GM19395 (cell line): ENCODE measurements around the gene LRP1-AS.

Source experiments
- ATAC-seq: cut with Tn5 transposase; IDR thresholded peaks from one replicate; pipeline ENCODE4 v1.9.1; 2021; ENCODE audit warnings: mild to moderate bottlenecking, moderate library complexity; ENCODE audit not compliant: unreplicated experiment

Gene LRP1-AS

DNA sequence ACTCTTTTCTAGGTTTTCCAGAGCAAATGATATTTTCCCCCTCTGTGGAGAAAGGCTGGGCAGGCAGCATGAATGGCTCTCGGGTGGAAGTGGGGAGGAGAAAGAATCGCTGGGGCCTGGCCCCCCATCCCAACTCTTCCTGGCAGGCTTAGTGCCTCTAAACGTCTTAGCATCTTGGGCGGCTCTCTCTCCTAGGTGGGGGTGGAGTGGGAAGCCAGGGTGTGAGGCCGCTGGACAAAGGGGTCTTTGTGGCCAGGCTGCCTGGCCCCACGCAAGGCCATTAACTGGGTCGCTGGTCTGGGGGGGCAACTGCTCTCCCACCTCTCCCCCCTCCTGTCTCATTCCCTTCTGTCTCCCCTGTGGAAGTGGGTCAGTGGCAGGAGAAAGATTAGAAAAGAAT lies 4.7 kb downstream of the LRP1-AS start:
- no peak for ATAC-seq

DNA sequence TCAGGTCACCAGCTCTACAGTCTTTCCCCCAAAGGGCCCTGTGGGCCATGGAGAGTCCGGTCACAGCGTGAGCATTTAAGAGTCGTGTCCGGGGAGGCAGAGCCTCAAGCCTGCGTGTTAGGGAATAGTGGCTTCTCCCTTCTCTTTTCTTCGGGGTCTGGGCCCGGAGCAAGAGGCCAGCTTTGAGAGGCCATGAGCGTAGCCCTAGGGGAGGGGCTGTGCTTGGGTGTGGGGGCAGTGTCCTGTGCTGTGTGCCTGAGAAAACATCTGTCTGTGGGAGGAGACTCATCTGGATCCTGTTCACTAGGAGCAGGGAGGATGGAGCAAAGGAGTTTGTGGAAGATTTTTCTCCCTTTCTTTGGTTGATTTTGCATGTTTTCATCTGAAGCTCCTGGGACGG lies 5.3 kb downstream of the LRP1-AS start:
- no peak for ATAC-seq

DNA sequence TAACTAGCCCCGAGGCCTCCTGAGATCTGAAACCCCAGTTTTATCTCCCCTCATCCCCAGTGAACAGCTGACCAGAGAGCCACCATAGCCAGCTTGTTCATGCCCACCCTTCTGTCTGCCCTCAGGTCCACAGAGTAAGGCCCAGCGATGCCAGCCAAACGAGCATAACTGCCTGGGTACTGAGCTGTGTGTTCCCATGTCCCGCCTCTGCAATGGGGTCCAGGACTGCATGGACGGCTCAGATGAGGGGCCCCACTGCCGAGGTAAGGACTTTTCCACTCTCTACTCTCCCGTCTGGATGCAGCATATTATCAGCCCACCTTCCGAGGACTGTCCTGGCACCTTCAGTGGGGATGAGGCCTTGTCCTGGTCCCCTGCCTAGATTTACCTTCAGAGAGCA lies 6.2 kb downstream of the LRP1-AS start:
- ATAC-seq, result no peak

DNA sequence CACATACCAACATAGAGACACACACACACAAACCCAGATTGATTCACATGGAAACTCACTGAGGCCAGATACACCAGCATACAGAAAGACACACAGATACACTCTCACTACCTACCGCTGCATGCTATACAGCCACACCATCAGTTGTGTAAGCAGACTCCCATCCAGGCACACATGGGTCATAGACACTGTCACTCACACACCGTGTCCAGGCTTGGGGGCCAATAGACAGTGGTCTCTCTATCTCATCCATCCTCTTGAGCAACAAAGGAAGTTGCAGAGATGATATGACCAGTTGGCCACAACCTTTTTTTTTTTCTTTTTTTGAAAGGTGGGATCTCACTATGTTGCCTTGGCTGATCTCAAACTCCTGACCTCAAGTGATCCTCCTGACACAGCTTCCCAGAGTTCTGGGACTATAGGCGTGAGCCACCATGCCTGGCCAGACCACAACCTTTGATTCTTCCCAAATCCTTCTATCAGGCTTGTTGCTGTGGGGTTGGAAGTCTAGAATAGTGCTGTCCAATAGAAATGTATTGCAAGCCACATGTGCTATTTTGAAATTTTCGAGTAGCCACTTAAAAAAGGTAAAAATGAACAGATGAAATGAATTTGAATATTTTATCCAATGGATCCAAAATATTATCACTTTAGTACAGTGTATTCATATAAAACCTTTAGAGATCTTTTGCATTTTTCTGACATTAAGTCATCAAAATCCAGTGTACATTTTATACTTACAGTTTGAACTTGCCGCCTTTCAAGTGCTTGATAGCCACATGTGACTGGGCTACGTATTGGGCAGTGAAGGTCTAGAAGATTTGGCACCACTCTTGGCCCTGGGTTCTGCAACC lies 7.4 kb downstream of the LRP1-AS start:
- ATAC-seq, result no peak

DNA sequence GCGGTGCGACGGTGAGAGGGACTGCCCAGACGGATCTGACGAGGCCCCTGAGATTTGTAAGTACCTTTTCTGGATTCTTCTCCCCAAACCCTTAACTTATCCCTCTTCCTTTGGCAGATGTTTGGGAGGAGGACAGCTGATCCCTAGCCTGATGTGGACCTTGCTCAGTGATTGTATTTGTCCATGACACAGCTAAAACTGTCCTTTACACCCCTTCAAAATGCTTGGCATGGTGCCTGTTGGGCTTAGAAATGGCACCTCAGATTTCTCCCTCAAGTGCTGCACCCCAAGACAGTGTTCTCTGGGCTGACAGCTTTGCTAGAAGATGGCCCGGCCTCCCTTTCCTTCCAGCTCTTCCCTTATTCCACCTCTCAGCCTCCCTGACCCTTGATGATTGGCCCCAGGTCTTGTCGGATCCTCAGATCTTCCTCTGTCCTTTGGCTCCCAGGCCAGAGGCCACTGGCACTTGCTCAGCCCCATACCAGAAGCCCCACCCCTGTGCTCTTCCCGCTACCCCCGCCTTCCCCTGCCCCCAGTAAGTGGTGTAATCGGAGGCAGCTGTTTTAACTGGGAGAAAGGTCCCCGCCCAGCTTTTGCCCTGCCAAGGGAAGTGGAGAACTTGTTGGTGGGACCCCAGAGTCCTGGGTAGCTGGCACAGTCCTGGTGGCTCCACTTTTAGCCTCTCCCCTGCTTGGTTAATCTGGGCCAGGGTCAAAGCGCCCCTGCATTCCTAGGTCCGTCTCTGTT lies 8.7 kb downstream of the LRP1-AS start:
- ATAC-seq, result no peak

DNA sequence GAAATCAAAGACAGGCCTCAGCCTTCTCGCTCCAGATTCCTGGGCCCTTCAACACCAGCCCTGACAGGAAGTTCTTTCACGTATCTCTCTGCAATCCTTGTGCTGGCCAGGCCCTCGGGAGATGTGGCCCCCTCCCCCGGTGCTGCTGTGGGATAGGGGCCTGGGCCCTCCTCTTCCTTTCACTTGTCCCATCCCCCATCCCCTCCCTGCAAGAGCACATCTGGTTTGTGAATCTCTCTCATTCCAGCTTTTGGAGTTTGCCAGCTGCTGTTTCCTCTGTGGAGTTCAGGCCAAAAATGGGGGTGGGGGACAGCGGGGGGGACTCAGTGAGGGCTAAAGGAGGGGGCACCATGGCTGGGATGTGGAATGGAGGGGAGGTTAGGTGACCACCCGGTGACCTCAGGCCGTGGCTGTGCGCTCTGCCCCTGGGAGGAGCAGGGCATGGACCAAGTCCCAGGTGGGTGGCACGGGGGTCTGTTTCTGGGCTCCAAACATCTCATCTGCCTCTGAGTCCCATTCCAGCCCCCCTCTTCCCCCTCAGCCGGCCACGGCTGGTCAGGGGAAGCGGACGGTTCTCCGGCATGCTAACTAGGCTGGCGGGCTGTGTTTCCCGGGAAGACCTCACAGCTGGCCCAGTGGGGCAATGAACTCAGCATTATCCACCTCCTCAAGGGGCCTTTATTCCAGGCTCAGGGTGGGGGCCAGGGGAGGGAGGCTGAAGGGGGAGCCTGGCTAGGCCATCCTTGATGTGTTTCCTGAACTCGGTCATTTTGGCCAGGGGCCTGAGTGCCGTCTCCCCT lies 11.7 kb downstream of the LRP1-AS start:
- no peak for ATAC-seq

DNA sequence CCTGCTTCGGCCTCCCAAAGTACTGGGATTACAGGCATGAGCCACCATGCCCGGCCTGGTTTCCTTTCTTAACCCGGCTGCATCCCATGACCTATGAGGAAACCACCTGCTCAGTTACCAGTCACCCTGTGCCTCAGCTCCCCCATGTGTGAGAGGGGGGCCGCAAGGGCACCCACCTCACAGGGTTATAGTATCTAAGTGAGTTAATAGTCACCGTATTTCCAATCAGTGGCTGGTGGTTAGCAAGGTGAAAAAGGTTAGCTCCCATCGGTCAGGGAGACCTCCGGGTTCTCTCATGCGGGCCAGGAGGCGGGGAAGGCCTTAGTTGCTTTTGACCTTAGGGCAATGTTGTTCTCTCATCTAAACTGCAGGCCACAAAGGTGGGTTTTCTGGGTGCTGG lies 12.5 kb downstream of the LRP1-AS start:
- ATAC-seq, result no peak

DNA sequence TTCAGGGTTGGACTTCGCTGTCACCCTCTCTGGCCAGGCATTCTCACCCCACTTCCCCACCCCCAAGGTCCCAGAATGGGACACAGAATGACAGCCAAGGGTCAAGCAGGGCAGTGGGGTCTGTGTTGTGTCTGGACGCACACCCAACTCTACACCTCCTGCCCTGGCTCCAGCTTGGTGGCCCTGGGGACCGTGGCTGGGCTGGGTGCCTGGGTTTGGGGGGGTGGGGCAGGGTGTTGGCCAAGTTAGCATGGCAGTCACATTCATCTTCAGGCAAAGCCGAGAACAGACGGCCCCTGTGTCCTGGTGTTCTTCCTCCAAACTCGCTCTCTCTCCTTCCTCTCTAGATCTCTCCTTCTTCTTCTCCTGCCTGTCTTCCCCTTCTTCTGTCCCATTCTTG lies 13.5 kb downstream of the LRP1-AS start:
- no peak for ATAC-seq

DNA sequence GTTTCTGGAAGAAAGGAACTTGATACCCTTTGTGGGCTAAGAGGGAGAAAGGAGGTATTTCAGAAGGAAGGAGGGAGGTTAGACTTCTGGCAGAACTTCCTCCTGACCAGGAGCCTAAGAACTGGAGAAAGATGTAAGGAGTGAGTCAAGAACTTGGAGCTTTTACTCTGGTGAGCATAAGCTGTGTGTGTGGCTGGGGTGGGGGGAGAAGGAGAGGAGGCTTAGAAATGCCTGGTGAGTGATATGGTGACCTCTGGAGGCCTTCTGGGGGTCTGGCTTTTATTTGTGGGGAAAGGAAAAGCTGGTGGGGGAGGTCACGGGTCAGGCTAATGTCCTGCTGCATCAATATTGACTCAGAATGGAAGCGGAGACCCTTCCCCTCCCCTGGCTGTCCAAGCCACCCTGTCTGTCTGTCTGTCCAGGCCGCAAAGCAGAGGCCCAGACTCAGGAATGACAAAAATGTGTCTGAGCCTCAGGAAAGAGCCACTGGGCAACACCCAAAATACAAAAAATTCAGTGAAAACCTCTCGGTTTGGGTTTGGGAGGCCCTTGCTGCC lies 14.3 kb downstream of the LRP1-AS start:
- ATAC-seq, result no peak

DNA sequence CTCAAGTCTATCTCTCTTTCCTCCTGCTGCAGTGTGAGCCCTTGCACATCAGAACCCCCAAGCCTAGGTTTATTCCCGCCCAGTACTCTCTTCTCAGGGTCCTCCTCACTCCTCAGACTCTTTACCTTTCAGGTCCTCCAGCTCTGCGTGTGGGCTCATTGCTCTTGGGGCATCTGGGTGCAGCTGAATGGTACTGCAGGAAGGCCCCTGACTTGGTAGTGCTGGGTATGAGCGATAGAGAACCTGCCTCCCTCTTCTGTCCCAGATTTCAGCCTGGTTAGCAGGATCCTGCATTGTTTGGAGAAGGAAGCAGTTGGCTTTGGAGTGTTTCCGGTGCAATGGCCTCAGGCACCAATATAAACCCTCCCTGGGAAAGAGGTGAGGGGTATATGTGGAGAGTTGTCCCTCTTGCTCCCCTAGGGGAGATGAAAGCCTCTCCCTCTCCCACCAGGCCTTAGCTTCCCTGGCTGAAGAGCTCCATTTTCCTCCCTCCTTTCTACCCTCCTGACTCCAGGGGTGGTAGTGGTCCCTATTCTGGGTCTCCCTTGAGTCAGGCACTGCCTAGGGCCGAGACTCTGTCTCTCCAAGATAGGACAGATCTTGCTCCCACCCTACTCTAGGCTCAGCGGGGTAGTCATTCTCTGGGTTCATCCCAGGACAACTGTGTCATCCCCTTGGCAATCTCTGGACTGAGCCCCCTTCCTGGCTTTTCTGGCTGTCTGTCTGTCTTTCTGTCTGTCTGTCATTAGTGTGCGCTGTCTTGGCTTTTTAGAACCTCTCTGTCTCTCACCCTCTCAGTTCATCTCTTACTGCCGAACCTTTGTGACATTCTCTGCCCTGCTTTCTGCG lies 15.3 kb downstream of the LRP1-AS start:
- ATAC-seq, result no peak

DNA sequence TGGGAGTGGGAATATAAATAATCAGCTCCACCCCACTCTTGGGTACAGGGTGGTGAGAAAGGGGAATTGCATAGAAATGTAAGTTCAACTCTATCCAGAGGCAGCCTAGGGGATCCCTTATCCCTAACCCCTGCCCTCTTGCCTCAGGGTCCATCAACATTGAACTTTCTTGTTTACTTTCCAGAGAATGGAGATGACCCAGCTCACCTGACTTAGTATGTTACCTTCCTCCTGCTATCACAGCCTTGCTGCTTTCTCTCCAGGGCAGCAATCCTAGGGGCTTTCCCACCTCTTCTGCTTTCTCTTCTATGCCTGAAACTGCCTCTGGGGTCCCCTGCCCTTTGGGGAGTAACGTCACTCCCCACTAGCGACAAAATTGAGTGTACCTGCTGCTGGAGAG lies 16.5 kb downstream of the LRP1-AS start:
- ATAC-seq, result no peak

DNA sequence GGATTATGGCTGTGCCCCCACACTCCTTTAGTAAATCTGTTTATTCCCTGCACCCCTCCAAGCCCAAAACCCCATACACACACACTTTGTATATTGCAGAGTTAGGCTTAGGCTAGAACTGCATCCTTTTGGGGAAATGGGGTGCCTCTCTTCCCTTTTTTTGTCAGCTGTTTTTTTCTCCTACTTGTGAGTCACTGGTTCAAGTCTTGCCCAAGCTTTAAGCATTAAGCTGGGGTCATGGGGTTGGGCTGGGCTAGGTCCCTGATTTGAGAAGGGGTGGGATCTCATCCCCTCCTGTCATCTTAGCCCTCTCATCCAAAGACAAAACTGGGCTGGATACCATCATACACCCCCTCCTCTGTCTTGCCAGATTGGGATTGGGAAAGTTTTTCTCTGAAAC lies 17.5 kb downstream of the LRP1-AS start:
- no peak for ATAC-seq

DNA sequence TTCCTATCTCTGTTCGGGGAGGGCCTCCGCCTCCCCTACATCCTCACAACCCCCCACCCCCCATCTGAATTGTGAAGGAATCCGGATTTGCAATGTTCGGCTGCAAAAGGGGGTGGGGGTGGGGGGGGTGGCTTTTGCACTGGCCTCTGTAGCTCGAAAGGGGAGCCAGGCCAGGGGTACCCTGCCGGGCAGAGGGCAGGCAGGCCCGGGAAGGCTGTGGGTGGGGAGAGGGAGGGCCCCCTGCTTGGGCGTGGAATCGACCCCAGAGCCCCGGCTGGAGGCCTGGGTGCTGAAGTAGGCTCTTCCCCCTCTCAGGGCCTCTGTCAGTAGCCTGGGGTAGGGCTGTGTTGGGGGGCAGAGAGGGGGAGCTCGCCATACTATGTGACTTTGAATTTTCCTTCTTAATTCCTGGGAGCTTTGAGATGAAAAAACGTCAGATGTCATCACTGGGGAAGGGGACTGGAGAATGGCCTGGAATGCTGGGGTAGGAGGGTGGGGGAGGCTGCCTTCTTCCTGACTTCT lies 18.0 kb downstream of the LRP1-AS start:
- ATAC-seq, result no peak

DNA sequence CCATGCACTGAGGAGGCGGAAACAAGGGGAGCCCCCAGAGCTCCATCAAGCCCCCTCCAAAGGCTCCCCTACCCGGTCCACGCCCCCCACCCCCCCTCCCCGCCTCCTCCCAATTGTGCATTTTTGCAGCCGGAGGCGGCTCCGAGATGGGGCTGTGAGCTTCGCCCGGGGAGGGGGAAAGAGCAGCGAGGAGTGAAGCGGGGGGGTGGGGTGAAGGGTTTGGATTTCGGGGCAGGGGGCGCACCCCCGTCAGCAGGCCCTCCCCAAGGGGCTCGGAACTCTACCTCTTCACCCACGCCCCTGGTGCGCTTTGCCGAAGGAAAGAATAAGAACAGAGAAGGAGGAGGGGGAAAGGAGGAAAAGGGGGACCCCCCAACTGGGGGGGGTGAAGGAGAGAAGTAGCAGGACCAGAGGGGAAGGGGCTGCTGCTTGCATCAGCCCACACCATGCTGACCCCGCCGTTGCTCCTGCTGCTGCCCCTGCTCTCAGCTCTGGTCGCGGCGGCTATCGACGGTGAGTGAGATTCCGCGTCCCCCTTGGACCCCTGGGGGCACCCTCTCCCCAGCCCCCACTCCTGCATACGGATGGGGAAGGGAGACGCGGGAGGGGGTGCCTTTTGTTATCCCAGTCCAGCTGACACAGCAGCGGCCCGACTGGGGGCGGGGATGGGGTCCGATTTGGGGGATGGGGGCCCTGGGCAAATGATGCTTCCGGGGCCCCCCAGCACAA lies 18.7 kb downstream of the LRP1-AS start:
- ATAC-seq, result no peak

DNA sequence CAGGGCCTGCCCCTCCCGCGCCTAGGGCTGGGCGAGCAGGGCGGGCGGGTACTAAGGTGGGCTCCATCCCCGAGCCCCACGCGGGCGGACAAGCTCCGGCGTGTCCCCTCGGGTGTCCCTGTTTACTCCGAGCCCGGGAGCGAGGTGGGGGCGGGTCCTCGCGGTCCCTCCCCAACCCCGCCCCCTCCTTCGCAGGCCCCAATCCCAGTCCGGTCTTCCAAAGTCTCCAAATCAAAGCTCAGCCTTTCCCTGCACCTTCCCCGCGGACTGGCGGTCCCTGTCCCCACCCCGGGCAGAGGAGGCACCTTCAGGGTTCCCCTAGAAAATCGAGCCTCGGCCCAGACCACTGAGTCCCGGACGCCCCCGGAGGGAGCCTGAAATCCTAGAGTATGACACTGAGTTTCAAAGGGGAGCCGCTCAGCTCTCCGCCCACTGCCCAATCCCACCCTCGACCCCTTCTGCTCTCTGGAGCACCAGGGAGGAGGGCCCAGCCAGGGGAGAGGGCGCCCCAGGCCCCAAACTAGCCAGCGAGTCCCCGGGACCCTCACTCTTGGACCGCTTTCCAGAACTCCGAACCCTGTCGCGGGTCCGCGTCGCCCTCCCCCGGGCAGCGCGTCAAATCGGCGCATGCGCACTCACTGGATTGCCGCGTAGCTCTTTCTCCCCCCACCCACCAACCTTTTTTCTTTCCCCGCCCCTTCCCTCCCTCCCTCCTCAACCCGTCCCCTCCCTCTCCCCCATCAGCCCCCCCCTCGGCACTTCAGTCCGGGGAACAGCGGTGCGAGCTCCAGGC lies 19.5 kb downstream of the LRP1-AS start, which contains the start of gene LRP1:
Gene LRP1, plus strand, starts transcription at position 758 of the 793 bp plus-strand sequence. CDS start 482 bp downstream, outside the sequence.
- peak; percentile 43 for ATAC-seq

DNA sequence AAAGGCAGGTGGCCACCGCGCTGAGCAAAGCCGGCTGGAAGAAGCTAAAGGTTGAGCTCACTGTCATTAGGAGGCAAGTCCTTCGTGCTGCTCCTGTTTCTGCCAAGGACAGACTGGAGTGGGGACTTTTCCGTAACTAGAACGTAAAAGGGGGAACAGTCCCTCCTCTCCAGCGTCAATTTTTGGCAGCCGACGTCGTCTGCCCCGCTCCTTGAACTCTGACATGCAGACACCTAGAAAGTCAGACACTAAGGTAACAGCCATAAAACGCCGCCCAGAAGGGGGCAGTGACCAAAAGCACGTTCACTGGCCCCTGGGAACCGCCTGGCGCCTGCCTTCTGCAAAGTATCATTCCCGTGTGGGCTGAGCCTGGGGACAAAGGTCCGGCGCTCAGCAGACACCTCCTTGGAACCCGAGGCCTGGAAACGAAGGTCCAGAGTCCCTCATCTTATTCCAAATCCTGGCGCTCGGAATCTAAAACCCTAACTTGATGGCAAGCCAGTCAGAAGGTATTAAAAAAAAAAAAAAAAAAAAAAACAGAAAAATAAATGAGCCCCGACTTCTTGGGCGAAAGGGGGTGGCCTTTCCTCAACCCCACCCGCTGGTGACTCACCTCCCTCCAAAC lies 20.2 kb downstream of the LRP1-AS start:
- no peak for ATAC-seq

DNA sequence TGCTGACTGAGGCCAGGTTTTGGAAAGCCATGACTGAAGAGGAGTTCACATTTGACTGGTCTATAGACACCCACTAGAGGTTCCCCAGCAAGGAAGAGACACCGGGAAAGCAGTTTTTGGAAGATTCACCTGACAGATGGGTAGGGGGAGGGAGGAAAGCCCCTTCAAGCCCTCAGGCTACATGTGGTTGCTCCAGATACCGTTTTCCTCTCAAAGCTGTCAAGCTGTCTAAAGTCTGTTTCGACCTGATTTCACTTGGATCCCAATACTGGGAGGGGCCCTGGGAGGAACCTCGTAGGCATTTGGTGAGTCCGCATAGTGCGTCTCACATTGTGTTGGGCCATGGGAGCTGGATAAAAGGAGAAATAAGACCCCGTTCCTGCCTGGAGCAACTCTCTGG lies 20.9 kb downstream of the LRP1-AS start:
- no peak for ATAC-seq

DNA sequence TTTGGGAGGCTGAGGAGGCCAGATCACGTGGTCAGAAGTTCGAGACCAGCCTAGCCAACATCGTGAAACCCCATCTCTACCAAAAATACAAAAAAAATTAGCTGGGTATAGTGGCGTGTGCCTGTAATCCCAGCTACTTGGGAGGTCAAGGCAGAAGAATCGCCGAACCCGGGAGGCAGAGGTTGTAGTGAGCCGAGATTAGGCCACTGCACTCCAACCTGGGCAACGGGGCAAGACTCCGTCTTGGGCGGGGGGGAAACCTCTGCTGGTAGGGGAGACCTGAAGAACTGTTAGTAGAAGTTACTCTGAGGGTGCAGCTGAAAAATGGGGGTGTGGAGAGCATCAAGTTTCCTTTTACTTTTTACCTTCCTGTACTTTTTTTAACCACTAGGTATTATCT lies 21.4 kb downstream of the LRP1-AS start:
- ATAC-seq, result no peak
